Measurements from ENCODE around the gene BLOC1S1.

The BLOC1S1 gene

GRCh38 chr12:55695349-55695748 lies 20.5 kb upstream of the BLOC1S1 start:
- DNase-seq, result no peak

- DNase-seq, result no peak
Observed at GRCh38 chr12:55696141-55696540, 19.7 kb upstream of the BLOC1S1 start.

GRCh38 chr12:55696796-55697462 lies 18.9 kb upstream of the BLOC1S1 start:
- DNase-seq, result no peak

- no peak for DNase-seq
Observed at GRCh38 chr12:55697686-55698085, 18.2 kb upstream of the BLOC1S1 start.

GRCh38 chr12:55698241-55698955 lies 17.4 kb upstream of the BLOC1S1 start:
- DNase-seq, result no peak

- DNase-seq, result no peak
Observed at GRCh38 chr12:55698965-55699364, 16.9 kb upstream of the BLOC1S1 start.

GRCh38 chr12:55699471-55700055 lies 16.3 kb upstream of the BLOC1S1 start:
- no peak for DNase-seq

DNA sequence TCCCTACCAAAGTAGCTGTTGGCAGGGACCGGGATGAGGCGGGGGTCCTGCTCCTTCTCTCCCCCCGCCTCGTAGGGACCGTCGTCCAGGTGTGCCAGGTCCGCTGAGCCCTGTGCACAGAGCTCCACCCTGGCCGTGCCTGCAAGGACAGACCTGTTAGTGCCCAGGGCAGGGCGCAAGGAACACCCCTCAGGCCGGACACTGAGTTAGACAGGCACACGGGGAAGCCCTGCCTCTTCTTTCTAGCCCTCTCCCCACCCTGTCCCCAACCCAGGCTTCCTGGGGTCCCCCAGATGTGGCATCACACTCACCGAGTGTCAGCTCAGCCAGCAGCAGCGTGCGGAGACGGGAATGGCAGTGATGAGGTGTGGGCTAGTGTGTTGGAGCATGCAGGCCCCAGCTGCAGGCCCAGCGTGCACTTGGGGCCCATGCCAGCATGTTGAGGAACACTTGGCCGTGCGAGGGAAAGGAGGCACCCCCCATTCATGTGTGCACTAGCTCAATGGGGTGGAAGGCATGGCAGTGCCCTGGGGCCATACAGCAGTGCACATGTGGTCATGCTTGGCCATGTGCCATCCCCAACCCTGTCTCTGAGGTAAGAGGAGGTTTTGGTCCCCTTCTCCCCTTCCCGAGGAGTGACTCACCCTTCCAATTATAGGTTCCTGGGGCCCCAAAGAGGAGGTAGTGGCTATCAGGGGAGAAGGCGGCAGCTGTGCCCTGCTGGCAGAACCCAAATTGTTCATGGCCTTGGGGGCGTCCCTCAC lies 15.4 kb upstream of the BLOC1S1 start:
- DNase-seq, result no peak

GRCh38 chr12:55702861-55703260 lies 13.0 kb upstream of the BLOC1S1 start:
- DNase-seq, result no peak

- DNase-seq, result no peak
Observed at GRCh38 chr12:55703288-55703687, 12.6 kb upstream of the BLOC1S1 start.

DNA sequence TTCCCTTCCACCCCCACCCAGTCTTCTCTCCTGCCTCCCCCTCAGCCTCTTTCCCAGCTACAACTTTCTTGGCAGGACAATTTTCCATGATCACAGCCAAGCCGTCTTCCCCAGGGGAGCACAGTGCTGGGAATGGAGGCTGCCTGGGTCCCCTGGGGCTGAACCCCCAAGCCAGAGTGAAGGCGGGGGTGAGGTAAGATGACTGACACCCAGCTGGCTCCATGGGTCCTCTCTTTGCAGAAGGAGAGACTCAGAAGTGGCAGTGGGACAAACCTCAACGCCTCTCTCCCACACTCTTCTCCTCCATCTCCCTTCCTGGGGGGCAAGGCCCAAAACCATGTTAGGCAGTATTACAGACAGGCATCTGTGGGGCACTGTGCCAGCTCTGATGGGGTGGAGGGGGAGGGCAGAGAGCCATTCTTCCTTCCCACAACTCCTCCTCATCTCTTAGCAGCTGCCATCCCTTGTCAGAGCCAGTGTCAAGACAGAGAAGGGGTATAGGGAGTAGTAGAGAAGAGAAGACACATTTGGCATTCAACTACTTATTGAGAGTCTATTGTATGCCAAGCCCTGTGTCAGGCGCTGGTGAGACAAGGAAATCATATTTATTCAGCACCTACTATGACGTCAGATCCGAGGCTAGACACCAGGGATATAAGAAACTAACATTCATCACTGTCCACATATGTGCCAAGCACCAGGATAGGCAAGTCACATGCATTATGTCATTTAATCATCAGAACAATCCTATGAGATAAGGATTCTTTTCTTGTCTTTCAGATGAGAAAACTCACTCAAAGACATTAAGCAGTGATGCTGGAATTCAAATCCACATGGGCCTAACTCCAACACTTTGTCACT lies 11.7 kb upstream of the BLOC1S1 start:
- no peak for DNase-seq

- no peak for DNase-seq
Observed at GRCh38 chr12:55704824-55705718, 10.8 kb upstream of the BLOC1S1 start.

GRCh38 chr12:55705782-55706402 lies 10.0 kb upstream of the BLOC1S1 start:
- DNase-seq, result no peak

GRCh38 chr12:55706568-55707218 lies 9.2 kb upstream of the BLOC1S1 start:
- DNase-seq, result no peak

DNA sequence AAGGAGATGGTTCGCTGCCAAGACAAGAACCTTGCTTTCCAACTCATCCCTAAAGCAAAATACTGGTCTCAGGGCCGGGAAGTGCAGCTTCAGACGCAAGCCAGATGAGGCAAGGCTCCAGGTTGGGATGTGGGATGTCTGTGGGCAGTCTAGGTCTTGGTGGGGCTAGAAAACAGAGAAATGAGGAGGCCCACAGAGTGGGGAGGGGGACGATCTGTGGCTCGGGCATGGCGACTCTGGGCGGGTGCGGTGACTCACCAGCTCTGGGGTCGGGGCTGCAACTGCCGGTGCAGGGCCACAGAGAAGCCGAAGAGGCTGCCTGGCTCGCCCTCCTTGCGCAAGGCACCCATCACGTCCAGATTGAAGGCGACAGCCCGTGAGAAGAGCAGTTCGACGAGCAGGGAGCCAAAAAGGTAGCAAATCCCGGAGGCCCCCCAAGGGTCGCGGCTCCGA lies 8.6 kb upstream of the BLOC1S1 start:
- no peak for DNase-seq

DNA sequence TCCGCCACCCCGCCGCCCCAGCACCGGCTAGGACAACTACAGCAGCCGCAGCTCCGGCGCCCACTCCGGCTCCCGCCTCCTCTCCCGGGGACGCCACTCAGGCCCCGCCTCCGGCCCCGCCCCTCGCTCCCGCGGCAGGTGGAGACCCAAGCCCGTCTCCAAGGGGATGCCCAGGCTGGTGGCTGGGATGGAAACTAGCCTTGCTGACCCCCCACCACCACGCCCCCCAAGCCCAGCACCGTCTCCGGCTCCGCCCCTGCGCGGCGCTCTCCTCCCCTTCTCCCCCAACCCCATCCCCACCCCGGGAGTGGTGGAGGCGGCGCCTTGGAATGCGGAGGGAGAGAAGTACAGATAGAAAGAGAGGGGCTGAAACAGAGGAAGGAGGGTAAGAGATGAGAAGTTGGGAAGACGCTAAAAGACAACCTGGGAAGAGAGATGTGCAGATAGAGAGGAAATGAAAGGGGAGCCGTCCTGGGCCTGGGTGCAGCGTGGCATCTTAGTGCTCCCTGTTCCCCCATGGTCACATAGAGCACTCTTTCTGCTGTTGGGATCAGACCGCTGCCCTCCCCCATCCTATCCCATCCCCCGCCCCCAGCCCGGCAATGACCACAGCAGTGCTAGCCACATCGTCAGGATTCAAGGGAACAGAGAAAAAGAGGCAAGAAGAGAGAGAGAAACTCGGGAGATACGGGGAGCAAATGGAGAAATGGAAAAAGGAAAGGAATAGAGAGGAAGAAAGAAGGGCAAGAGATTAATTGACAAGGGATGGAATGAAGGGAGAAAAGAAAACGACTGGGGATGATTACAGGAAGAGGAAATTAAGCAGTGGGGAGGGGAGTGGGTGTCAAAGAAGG lies 7.8 kb upstream of the BLOC1S1 start, which contains the start of gene ITGA7:
TSS of gene ITGA7 (minus strand) at position 64 of the 854 bp plus-strand sequence. CDS start 222 bp downstream, outside the sequence.
- peak; percentile 41 for DNase-seq

DNA sequence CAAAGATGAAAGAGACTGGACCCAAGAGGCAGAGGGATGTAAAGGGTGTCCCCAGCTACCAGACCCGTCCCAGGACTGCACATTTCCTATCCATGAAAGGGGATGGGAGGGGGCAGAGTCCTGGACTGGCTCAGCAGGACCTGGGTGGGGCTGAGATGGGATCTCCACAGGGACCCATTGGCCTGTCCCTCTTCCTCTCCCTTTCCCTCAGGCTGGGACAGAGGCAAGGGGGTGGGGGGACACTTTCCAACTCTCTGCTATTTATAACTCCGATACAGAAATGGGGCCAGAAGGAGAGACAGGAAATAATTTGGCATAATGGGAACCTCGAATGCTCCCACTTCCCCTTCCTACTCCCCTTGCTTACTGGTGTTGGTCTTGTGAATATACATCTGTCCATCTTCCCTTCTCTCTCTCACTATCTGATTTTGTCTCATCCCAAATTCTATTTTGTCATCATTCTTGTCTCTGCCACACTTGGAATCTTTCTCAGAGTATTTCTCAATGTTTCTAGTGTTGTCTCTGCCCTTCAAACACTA lies 7.1 kb upstream of the BLOC1S1 start:
- no peak for DNase-seq

GRCh38 chr12:55711786-55712553 lies 3.9 kb upstream of the BLOC1S1 start:
- DNase-seq, result no peak
